Measurements from ENCODE around the gene ATP9B. TPM values are rescaled to one million over a fixed set of nuclear protein-coding genes. Genes with fewer than 3 reads are reported as not detected.

ATP9B gene
- total and polyA plus RNA-seq, 4 donors = 7.1 to 31.4 (median 15.5) TPM

- TF ChIP-seq SP1 (IDR thresholded peaks at IDR 0.05) (peak; percentile 31), ATF3 (IDR thresholded peaks at IDR 0.05) (no peak), RXRA (IDR thresholded peaks at IDR 0.05) (no peak), RAD21 (IDR thresholded peaks at IDR 0.05) (no peak), FOXA2 (IDR thresholded peaks at IDR 0.05) (no peak), HNF4A (conservative IDR thresholded peaks at IDR 0.05) (peak; percentile 71 to 79), HNF4G (IDR thresholded peaks at IDR 0.05) (peak; percentile 13), EGR1 (IDR thresholded peaks at IDR 0.05; ENCODE audit: low read depth in 2 of 2) (no peak)
- TF ChIP-seq, protein P1, sequence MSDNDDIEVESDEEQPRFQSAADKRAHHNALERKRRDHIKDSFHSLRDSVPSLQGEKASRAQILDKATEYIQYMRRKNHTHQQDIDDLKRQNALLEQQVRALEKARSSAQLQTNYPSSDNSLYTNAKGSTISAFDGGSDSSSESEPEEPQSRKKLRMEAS (IDR thresholded peaks at IDR 0.05) = no peak
Measured at GRCh38 chr18:79252904-79253633, 183.9 kb downstream of the ATP9B start (continued).

DNA sequence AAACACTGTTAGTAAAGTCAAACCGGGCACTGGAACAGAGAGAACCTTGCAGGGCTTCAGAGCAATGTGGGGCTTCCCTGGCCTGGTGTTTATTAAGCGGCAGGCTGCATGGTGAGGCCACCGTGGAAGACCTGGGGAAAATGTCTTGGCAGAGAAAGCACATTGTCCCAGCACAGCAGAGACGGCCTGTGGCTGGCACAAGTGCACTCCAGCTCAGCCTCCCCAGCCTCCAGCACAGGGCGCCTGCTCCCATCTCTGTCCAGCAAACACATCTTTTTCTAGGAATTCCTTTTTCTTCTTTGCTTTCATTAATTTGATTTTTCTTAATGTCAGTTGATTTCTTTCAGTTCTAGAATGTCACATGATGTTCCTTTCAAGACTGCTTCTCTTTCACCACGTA, 188.3 kb downstream of the ATP9B start:
- Histone ChIP-seq H3K9ac (ENCODE audit: low read depth in 1 of 2, low read length in 2 of 2) (no peak overlapping the region), H3K9me3 (ENCODE audit: control insufficient read depth in 4 of 4, low read length in 3 of 4) (no peaks in the 10 kb centered on the region), H3K4me3 (ENCODE audit: low read depth in 1 of 3, low read length in 3 of 3) (no peak overlapping the region), H3K27me3 (ENCODE audit: control insufficient read depth in 4 of 4, insufficient read depth in 4 of 4, low read length in 3 of 4) (no peaks in the 10 kb centered on the region), H3K4me1 (ENCODE audit: control insufficient read depth in 4 of 4, insufficient read depth in 4 of 4, low read length in 3 of 4) (no peaks in the 10 kb centered on the region), H3K36me3 (ENCODE audit: control insufficient read depth in 4 of 4, insufficient read depth in 3 of 4, low read depth in 1 of 4, low read length in 3 of 4) (peaks cover 2 to 9% (median 5%) of the 10 kb centered on the region in 4 donors), H3K27ac (ENCODE audit: low read depth in 1 of 2, low read length in 2 of 2) (no peak overlapping the region)
- DNase-seq (ENCODE audit: low spot score) = no peak
- TF ChIP-seq HNF4A (conservative IDR thresholded peaks at IDR 0.05) (no peak), EGR1 (IDR thresholded peaks at IDR 0.05; ENCODE audit: low read depth in 2 of 2) (no peak)
- WGBS = 79% methylated on average over 6 of the region's 6 CpGs

DNA sequence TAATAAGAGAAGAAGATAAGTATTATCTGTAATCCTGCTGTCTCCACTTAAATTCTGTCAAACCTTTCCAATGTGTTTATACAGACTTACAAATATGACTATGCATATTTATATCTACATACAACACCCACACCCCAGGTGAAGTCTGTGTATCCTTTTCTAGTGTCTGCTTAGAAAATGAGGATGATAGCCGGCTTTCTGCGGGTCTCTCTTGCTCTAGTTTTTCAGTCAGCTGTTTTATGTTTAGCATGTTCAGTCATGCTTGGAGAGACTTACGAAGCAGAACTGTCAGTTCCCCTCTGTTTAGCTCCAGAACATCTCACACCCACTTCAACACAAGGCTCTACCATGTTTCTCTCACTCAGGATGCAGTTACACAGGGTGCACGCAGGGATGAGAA, 189.3 kb downstream of the ATP9B start:
- DNase-seq (ENCODE audit: low spot score) = no peak
- no peak for TF ChIP-seq RAD21 (IDR thresholded peaks at IDR 0.05)
- no peak for TF ChIP-seq SP1 (IDR thresholded peaks at IDR 0.05)
- no peak for TF ChIP-seq HNF4G (IDR thresholded peaks at IDR 0.05)
- no peak for TF ChIP-seq HNF4A (conservative IDR thresholded peaks at IDR 0.05)
- no peak for TF ChIP-seq FOXA2 (IDR thresholded peaks at IDR 0.05)
- TF ChIP-seq REST (IDR thresholded peaks at IDR 0.05) = no peak
- TF ChIP-seq, protein P2, sequence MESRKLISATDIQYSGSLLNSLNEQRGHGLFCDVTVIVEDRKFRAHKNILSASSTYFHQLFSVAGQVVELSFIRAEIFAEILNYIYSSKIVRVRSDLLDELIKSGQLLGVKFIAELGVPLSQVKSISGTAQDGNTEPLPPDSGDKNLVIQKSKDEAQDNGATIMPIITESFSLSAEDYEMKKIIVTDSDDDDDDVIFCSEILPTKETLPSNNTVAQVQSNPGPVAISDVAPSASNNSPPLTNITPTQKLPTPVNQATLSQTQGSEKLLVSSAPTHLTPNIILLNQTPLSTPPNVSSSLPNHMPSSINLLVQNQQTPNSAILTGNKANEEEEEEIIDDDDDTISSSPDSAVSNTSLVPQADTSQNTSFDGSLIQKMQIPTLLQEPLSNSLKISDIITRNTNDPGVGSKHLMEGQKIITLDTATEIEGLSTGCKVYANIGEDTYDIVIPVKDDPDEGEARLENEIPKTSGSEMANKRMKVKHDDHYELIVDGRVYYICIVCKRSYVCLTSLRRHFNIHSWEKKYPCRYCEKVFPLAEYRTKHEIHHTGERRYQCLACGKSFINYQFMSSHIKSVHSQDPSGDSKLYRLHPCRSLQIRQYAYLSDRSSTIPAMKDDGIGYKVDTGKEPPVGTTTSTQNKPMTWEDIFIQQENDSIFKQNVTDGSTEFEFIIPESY (IDR thresholded peaks at IDR 0.05) = no peak
- no peak for TF ChIP-seq TAF1 (conservative IDR thresholded peaks at IDR 0.05)
- no peak for TF ChIP-seq RXRA (IDR thresholded peaks at IDR 0.05)
- TF ChIP-seq, protein P3, sequence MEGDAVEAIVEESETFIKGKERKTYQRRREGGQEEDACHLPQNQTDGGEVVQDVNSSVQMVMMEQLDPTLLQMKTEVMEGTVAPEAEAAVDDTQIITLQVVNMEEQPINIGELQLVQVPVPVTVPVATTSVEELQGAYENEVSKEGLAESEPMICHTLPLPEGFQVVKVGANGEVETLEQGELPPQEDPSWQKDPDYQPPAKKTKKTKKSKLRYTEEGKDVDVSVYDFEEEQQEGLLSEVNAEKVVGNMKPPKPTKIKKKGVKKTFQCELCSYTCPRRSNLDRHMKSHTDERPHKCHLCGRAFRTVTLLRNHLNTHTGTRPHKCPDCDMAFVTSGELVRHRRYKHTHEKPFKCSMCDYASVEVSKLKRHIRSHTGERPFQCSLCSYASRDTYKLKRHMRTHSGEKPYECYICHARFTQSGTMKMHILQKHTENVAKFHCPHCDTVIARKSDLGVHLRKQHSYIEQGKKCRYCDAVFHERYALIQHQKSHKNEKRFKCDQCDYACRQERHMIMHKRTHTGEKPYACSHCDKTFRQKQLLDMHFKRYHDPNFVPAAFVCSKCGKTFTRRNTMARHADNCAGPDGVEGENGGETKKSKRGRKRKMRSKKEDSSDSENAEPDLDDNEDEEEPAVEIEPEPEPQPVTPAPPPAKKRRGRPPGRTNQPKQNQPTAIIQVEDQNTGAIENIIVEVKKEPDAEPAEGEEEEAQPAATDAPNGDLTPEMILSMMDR (IDR thresholded peaks at IDR 0.05; ENCODE audit: low read depth, low read length, missing input control) = no peak
- no peak for TF ChIP-seq NR2F2 (IDR thresholded peaks at IDR 0.05)
- TF ChIP-seq ATF3 (IDR thresholded peaks at IDR 0.05) = no peak
- no peak for TF ChIP-seq GABPA (IDR thresholded peaks at IDR 0.05 in 1 of 2, conservative IDR thresholded peaks at IDR 0.05 in 1 of 2)
- TF ChIP-seq EGR1 (IDR thresholded peaks at IDR 0.05; ENCODE audit: low read depth in 2 of 2) = no peak
- no peak for TF ChIP-seq YY1 (IDR thresholded peaks at IDR 0.05)
- TF ChIP-seq JUND (IDR thresholded peaks at IDR 0.05) = no peak
- TF ChIP-seq, protein P1 (IDR thresholded peaks at IDR 0.05) = no peak
- WGBS = 96% methylated on average over 4 of the region's 4 CpGs
- no peaks in the 10 kb centered on the region for H3K9me3 ChIP-seq (ENCODE audit: control insufficient read depth in 4 of 4, low read length in 3 of 4)
- no peaks in the 10 kb centered on the region for H3K27me3 ChIP-seq (ENCODE audit: control insufficient read depth in 4 of 4, insufficient read depth in 4 of 4, low read length in 3 of 4)
- no peak overlapping the region for H3K9ac ChIP-seq (ENCODE audit: low read depth in 1 of 2, low read length in 2 of 2)
- H3K27ac ChIP-seq (ENCODE audit: low read depth in 1 of 2, low read length in 2 of 2) = no peak overlapping the region
- peaks cover 2 to 9% (median 5%) of the 10 kb centered on the region in 4 donors for H3K36me3 ChIP-seq (ENCODE audit: control insufficient read depth in 4 of 4, insufficient read depth in 3 of 4, low read depth in 1 of 4, low read length in 3 of 4)
- H3K4me3 ChIP-seq (ENCODE audit: low read depth in 1 of 3, low read length in 3 of 3) = no peak overlapping the region
- no peaks in the 10 kb centered on the region for H3K4me1 ChIP-seq (ENCODE audit: control insufficient read depth in 4 of 4, insufficient read depth in 4 of 4, low read length in 3 of 4)

Data from liver (tissue), 9 donors.